ENCODE measurements around the gene CCDC73.
"Not testable (repeated sequence)": the region's sequence is repeated elsewhere in the genome, so short reads cannot be mapped to it uniquely, and the experiment has no call there.

GRCh38 chr11:32823617-32824016 lies 29.2 kb upstream of the CCDC73 start:
- TF ChIP-seq, protein P1, sequence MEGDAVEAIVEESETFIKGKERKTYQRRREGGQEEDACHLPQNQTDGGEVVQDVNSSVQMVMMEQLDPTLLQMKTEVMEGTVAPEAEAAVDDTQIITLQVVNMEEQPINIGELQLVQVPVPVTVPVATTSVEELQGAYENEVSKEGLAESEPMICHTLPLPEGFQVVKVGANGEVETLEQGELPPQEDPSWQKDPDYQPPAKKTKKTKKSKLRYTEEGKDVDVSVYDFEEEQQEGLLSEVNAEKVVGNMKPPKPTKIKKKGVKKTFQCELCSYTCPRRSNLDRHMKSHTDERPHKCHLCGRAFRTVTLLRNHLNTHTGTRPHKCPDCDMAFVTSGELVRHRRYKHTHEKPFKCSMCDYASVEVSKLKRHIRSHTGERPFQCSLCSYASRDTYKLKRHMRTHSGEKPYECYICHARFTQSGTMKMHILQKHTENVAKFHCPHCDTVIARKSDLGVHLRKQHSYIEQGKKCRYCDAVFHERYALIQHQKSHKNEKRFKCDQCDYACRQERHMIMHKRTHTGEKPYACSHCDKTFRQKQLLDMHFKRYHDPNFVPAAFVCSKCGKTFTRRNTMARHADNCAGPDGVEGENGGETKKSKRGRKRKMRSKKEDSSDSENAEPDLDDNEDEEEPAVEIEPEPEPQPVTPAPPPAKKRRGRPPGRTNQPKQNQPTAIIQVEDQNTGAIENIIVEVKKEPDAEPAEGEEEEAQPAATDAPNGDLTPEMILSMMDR (IDR thresholded peaks at IDR 0.05): not testable (repeated sequence)
- TF ChIP-seq POLR2A (IDR thresholded peaks at IDR 0.05): not testable (repeated sequence)
